H54 (cell line): ENCODE measurements around the gene SHD.
A peak's percentile ranks its signal among the peaks of the same experiment; 100 is the strongest.

ENCODE experiments used
- DNase-seq: peaks from one replicate; pipeline ENCODE4 v3.0.0; 2011; ENCODE audit warnings: low spot score, mixed read lengths; ENCODE audit not compliant: insufficient read length
- FAIRE-seq: peaks from 3 replicates; lab custom pipeline; 2011; peaks lifted over from hg19 to GRCh38; lab: Jason Lieb, UNC
- POLR2A ChIP-seq: IDR thresholded peaks from 2 replicates; pipeline ENCODE4 v1.6.1; 2011; ENCODE audit warnings: low read depth, mild to moderate bottlenecking, low read length

Gene SHD

GRCh38 chr19:4298810-4299550 is 19.9 kb downstream of the SHD start:
- no peak for FAIRE-seq
- DNase-seq: no peak
- no peak for TF ChIP-seq POLR2A

GRCh38 chr19:4300589-4300988 is 21.5 kb downstream of the SHD start:
- no peak for TF ChIP-seq POLR2A
- DNase-seq: no peak
- FAIRE-seq: no peak

GRCh38 chr19:4301590-4302242 is 22.6 kb downstream of the SHD start:
- FAIRE-seq (no peak), DNase-seq (no peak)
- no peak for TF ChIP-seq POLR2A

GRCh38 chr19:4302243-4302640 is 23.2 kb downstream of the SHD start, which contains the start of gene TMIGD2:
TSS of gene TMIGD2 (minus strand) at chr19:4302389. CDS start at chr19:4302385, 4 bp downstream.
- no peak for FAIRE-seq
- no peak for TF ChIP-seq POLR2A
- DNase-seq: no peak

- FAIRE-seq: no peak
- no peak for DNase-seq
- TF ChIP-seq POLR2A: no peak
Measured at GRCh38 chr19:4303819-4304537, 24.9 kb downstream of the SHD start.

- FAIRE-seq (no peak), DNase-seq (peak; percentile 97)
- peak; percentile 31 for TF ChIP-seq POLR2A
Measured at GRCh38 chr19:4304538-4305256, 25.6 kb downstream of the SHD start, which contains the start of gene FSD1. TSS of gene FSD1 (plus strand) at chr19:4304598. CDS start at chr19:4304747, 149 bp downstream.

- FAIRE-seq (no peak), DNase-seq (no peak)
- no peak for TF ChIP-seq POLR2A
Measured at GRCh38 chr19:4305257-4305612, 26.2 kb downstream of the SHD start.

- FAIRE-seq: no peak
- DNase-seq: no peak
Measured at GRCh38 chr19:4305659-4306058, 26.6 kb downstream of the SHD start.

GRCh38 chr19:4310247-4311121 is 31.4 kb downstream of the SHD start:
- TF ChIP-seq POLR2A: no peak
- DNase-seq (no peak), FAIRE-seq (no peak)

More at GRCh38 chr19:4305659-4306058, 26.6 kb downstream of the SHD start:
- TF ChIP-seq POLR2A: no peak

- TF ChIP-seq POLR2A: no peak
- DNase-seq (no peak), FAIRE-seq (no peak)
Measured at GRCh38 chr19:4313847-4314490, 34.9 kb downstream of the SHD start.

- no peak for DNase-seq
- no peak for FAIRE-seq
- TF ChIP-seq POLR2A: no peak
Measured at GRCh38 chr19:4316956-4317355, 37.9 kb downstream of the SHD start.

- FAIRE-seq (no peak), DNase-seq (no peak)
- TF ChIP-seq POLR2A: no peak
Measured at GRCh38 chr19:4318460-4318859, 39.4 kb downstream of the SHD start.
